C4-2B (cell line): Measurements from ENCODE around the gene MBD6.

Experiments
- H3K27ac ChIP-seq: fragments of 450-650 bp; 2 replicates; pipeline ENCODE4 v1.5.1; 2017
- ZFX ChIP-seq: fragments of 450-650 bp; IDR thresholded peaks from 2 replicates; pipeline ENCODE4 v1.6.1; 2017
- TF ChIP-seq, protein P1 (sequence below): fragments of 450-650 bp; conservative IDR thresholded peaks from 2 replicates; pipeline ENCODE4 v1.5.1; 2017; ENCODE audit warnings: mild to moderate bottlenecking

MBD6 gene

DNA sequence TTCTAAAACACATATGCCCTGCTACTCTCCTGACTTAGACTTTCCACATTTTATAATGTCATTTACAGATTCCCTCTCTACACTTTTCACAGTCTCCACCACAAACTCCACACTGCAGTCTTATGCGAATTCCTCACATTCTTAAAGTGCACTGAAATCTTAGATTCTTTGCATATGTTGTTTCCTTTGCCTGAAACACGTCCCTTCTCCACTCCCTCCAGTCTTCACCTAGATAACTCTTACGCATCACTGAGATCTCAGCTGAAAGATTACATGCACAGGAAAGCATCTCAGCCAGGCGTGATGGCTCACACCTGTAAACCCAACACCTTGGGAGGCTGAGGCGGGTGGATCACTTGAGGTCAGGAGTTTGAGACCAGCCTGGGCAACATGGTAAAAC lies 39.2 kb upstream of the MBD6 start:
- no peak for TF ChIP-seq ZFX
- TF ChIP-seq, protein P1, sequence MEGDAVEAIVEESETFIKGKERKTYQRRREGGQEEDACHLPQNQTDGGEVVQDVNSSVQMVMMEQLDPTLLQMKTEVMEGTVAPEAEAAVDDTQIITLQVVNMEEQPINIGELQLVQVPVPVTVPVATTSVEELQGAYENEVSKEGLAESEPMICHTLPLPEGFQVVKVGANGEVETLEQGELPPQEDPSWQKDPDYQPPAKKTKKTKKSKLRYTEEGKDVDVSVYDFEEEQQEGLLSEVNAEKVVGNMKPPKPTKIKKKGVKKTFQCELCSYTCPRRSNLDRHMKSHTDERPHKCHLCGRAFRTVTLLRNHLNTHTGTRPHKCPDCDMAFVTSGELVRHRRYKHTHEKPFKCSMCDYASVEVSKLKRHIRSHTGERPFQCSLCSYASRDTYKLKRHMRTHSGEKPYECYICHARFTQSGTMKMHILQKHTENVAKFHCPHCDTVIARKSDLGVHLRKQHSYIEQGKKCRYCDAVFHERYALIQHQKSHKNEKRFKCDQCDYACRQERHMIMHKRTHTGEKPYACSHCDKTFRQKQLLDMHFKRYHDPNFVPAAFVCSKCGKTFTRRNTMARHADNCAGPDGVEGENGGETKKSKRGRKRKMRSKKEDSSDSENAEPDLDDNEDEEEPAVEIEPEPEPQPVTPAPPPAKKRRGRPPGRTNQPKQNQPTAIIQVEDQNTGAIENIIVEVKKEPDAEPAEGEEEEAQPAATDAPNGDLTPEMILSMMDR = no peak

DNA sequence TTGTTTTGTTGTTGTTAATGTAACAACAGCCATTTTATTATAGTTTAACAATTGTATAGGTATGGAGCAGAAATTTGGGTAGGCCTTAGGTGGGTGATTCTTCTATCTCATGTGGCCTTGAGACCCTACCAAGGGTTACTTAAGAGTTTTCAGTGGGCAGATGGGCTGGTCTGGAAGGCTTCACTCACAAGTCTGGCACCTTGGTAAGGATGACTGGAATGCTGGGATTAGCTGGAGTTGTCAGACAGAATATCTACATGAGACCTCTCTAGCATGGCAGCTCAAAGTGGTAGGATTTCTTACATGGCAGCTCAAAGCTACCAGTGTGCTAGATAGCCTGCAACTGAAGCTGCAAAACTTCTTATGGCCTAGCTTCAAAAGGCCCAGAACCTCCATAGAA lies 36.9 kb upstream of the MBD6 start:
- H3K27ac ChIP-seq = no peak overlapping the region
- TF ChIP-seq, protein P1 = no peak
- TF ChIP-seq ZFX = no peak

More for the DNA sequence above, 39.2 kb upstream of the MBD6 start:
- no peak overlapping the region for H3K27ac ChIP-seq

DNA sequence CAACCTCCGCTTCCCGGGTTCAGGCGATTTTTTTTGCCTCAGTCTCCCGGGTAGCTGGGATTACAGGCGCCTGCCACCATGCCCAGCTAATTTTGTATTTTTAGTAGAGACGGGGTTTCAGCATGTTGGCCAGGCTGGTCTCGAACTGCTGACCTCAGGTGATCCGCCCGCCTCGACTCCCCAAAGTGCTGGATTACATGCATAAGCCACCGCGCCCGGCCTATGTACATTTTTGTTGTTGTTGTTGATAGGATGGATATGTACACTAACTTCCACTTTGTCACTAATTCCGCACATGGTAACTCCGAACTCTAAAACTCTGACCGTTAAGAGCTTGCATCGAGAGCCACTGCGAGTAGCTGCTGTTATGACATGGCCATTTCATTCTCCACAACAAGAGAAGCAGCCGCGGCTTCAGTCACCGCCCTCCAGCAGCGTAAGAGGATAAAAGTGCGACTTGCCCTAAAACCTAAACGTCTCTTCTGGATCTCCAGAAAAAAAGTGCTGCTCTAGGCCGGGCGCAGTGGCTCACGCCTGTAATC lies 35.5 kb upstream of the MBD6 start:
- H3K27ac ChIP-seq = peak overlapping the region; percentile 88
- no peak for TF ChIP-seq ZFX
- TF ChIP-seq, protein P1 = no peak

DNA sequence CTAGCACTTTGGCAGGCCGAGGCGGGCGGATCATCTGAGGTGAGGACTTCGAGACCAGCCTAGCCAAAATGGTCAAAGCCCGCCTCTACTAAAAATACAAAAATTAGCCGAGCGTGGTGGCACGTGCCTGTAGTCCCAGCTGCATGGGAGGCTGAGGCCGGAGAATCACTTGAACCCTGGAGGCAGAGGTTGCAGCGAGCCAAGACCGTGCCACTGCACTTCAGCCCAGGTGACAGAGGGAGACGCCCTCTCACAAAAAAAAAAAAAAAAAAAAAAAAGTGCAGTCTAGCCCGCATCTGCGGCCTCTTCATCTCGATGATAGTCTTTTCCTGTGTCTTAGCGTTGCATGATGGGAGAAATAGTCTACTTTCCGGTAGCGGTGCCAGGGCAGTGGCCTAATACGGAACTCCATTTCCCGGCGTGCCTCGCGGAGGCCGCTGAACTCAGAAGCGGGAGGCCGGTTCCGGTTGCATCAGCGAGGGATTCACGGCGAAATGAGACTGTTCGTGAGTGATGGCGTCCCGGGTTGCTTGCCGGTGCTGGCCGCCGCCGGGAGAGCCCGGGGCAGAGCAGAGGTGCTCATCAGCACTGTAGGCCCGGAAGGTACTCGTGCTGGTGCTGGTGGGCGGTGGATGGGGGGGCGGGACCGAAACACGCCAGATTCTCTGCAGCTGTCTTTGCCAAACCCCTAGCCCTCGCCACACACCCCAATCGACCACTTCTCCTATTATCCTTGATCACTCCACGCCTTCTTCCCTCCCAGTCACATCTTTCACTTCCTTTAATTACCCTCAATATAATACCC lies 34.8 kb upstream of the MBD6 start, which contains the start of gene MARS1:
TSS of gene MARS1 (plus strand) at position 472 of the 805 bp plus-strand sequence. CDS start at position 495, 23 bp downstream.
- peak within 1 kb of the TSS; percentile 88 for H3K27ac ChIP-seq
- no peak for TF ChIP-seq ZFX
- TF ChIP-seq, protein P1 = peak; percentile 60

DNA sequence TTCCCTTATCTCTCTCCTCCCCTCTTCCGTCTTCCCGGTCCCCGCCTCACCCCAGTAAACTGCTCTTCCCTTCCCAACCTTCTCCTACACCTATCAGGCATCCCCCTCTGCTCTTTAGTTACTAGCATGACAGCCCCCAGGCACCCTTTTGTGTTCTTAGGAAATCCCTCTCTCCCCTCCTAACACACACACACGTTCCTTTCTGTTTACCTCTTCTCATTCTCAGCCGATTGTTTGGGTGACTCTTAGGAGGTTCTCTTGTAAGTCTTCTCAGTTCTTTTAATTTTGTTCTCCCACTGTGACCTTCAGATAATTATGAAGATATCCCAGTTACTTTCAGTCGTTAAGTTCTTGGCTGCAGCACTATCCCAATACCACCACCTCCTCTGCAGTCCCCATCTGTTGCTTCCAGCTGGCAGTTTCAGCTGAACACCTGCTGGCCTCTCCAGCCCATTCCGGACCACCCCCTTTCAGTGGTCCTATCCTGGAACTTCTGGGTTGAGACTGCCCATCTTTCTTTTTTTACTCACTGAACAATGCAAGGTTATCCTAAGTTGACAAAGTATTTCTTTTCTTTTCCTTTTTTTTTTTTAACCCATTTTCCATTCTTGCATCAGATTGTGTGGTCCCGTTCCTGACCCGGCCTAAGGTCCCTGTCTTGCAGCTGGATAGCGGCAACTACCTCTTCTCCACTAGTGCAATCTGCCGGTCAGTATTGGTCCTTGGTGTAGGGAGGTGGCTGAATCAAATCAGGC lies 34.0 kb upstream of the MBD6 start:
- no peak for TF ChIP-seq ZFX
- TF ChIP-seq, protein P1 = no peak
- H3K27ac ChIP-seq = peak overlapping the region; percentile 88

DNA sequence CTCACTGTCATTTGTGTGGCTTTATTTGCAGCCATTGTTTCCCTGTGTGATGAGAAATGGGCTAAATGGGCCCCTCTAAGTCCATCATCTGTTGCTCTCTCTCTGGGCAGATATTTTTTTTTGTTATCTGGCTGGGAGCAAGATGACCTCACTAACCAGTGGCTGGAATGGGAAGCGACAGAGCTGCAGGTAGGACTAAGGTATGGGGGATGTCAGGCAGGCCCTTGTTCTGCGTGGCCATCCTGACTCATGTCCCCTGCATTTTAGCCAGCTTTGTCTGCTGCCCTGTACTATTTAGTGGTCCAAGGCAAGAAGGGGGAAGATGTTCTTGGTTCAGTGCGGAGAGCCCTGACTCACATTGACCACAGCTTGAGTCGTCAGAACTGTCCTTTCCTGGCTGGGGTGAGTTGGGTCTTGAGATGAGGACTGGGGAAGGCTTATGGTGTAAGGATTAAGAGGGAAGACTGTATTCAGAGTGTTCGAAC lies 33.4 kb upstream of the MBD6 start:
- peak overlapping the region; percentile 88 for H3K27ac ChIP-seq
- TF ChIP-seq, protein P1 = no peak
- TF ChIP-seq ZFX = no peak

DNA sequence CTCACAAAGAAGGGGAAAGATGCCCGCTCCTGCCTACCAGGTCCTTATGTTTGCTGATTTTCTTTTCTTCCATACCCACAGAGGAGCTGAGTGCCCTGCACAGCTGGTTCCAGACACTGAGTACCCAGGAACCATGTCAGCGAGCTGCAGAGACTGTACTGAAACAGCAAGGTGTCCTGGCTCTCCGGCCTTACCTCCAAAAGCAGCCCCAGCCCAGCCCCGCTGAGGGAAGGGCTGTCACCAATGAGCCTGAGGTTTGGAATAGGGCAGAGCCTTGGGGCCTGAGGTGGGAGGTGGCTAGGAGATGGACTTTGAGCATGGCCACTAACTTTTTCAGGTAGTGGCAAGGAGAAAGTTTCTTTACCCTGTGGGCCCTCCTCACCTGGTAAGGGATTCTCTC lies 32.5 kb upstream of the MBD6 start:
- no peak for TF ChIP-seq ZFX
- TF ChIP-seq, protein P1 = no peak
- H3K27ac ChIP-seq = no peak overlapping the region
